ENCODE measurements around the gene RNF157. TPM values are rescaled to one million over a fixed set of nuclear protein-coding genes. Genes with fewer than 3 reads are reported as not detected.

Gene RNF157
- total and polyA plus RNA-seq, 9 of the 15 experiments (the other 6 are each of a cell fraction or from before 2014, with no cell fraction given), result 8.1 to 31.7 (median 20.8) TPM

GRCh38 chr17:76195281-76196096 is 44.8 kb downstream of the RNF157 start (continued):
- TF ChIP-seq MAFF (IDR thresholded peaks at IDR 0.05; ENCODE audit: low read length) (peak; percentile 99), RNF2 (IDR thresholded peaks at IDR 0.05) (no peak), CCNT2 (IDR thresholded peaks at IDR 0.05; ENCODE audit: borderline replicate concordance, extremely low read depth, insufficient read length, low read depth, low read length) (no peak), ETV5 (CRISPR knock-in tag; IDR thresholded peaks at IDR 0.05; ENCODE audit: low read depth) (no peak), KHSRP (IDR thresholded peaks at IDR 0.05) (no peak), ARID4B (CRISPR knock-in tag; IDR thresholded peaks at IDR 0.05) (no peak), ZNF184 (CRISPR knock-in tag; IDR thresholded peaks at IDR 0.05) (no peak), BACH1 (tag; IDR thresholded peaks at IDR 0.05) (peak; percentile 98), ZNF644 (tag; IDR thresholded peaks at IDR 0.05; ENCODE audit: low read depth) (no peak), POLR2H (tag; IDR thresholded peaks at IDR 0.05; ENCODE audit: low read depth) (no peak), ATF2 (CRISPR knock-in tag; IDR thresholded peaks at IDR 0.05) (no peak), NELFE (IDR thresholded peaks at IDR 0.05; ENCODE audit: insufficient read depth, insufficient read length) (no peak), ADNP (tag; IDR thresholded peaks at IDR 0.05) (0 out of 2 replicates have a peak, but pooled peaks have one; percentile 21), ZKSCAN1 (IDR thresholded peaks at IDR 0.05; ENCODE audit: low read depth, low read length) (no peak), ZHX1 (conservative IDR thresholded peaks at IDR 0.05; ENCODE audit: low read length) (no peak), E2F3 (CRISPR knock-in tag; IDR thresholded peaks at IDR 0.05) (no peak), ZNF324 (CRISPR knock-in tag; IDR thresholded peaks at IDR 0.05) (no peak), CTBP1 (IDR thresholded peaks at IDR 0.05; ENCODE audit: borderline replicate concordance) (0 out of 2 replicates have a peak, but pooled peaks have one; percentile 24), POLR3G (IDR thresholded peaks at IDR 0.05; ENCODE audit: extremely low read depth, insufficient read length, insufficient replicate concordance) (no peak), KLF13 (tag; IDR thresholded peaks at IDR 0.05; ENCODE audit: borderline replicate concordance, low read depth) (no peak), NCOR1 (IDR thresholded peaks at IDR 0.05) (peak; percentile 41; the same call in 1 of the 2 replicates)
